NT2/D1 (cell line): ENCODE results near the gene TRABD2B.

Source experiments
- DNase-seq: peaks from one replicate; pipeline ENCODE4 v3.0.0-alpha.2; 2011; ENCODE audit warnings: low read depth, low spot score
- H3K27me3 ChIP-seq: 2 replicates; pipeline ENCODE4 v1.6.0; 2011; ENCODE audit warnings: mild to moderate bottlenecking; ENCODE audit not compliant: insufficient read length, insufficient read depth
- H3K36me3 ChIP-seq: 2 replicates; pipeline ENCODE4 v1.6.1; 2011; ENCODE audit warnings: mild to moderate bottlenecking, low read length, mixed read lengths; ENCODE audit not compliant: insufficient read depth, insufficient read length
- H3K4me1 ChIP-seq: 2 replicates; pipeline ENCODE4 v1.5.1; 2011; ENCODE audit not compliant: insufficient read depth, insufficient read length
- H3K4me3 ChIP-seq: 2 replicates; pipeline ENCODE4 v1.5.1; 2011; ENCODE audit warnings: low read depth; ENCODE audit not compliant: insufficient read length
- H3K9ac ChIP-seq: 2 replicates; pipeline ENCODE4 v1.6.0; 2011; ENCODE audit warnings: low read depth; ENCODE audit not compliant: insufficient read length
- H3K9me3 ChIP-seq: 2 replicates; pipeline ENCODE4 v1.5.1; 2011; ENCODE audit warnings: mild to moderate bottlenecking, low read length; ENCODE audit not compliant: insufficient read depth
- SUZ12 ChIP-seq: IDR thresholded peaks from 2 replicates; pipeline ENCODE4 v1.6.1; 2011; ENCODE audit not compliant: insufficient read length, insufficient read depth; ENCODE audit errors: extremely low read depth
- YY1 ChIP-seq: IDR thresholded peaks from 2 replicates; pipeline ENCODE4 v1.6.1; 2011; ENCODE audit not compliant: insufficient read length, insufficient read depth
- ZNF274 ChIP-seq: IDR thresholded peaks from 2 replicates; pipeline ENCODE4 v1.6.1; 2011; ENCODE audit warnings: mild to moderate bottlenecking, low read depth, low read length

Gene TRABD2B

GRCh38 chr1:47935856-47936255, 61.3 kb downstream of the TRABD2B start:
- DNase-seq = no peak
- TF ChIP-seq YY1 (no peak), ZNF274 (no peak), SUZ12 (no peak)
- no peaks in the 10 kb centered on the region for H3K27me3 ChIP-seq
- H3K9me3 ChIP-seq = no peaks in the 10 kb centered on the region
- no peak overlapping the region for H3K9ac ChIP-seq
- no peak overlapping the region for H3K4me3 ChIP-seq
- H3K36me3 ChIP-seq = no peaks in the 10 kb centered on the region
- peaks cover 15% of the 10 kb centered on the region for H3K4me1 ChIP-seq

GRCh38 chr1:47935163-47935562, 62.0 kb downstream of the TRABD2B start:
- no peak overlapping the region for H3K4me3 ChIP-seq
- H3K9me3 ChIP-seq = no peaks in the 10 kb centered on the region
- no peaks in the 10 kb centered on the region for H3K27me3 ChIP-seq
- no peaks in the 10 kb centered on the region for H3K36me3 ChIP-seq
- no peak overlapping the region for H3K9ac ChIP-seq
- peaks cover 15% of the 10 kb centered on the region for H3K4me1 ChIP-seq
- DNase-seq = no peak
- TF ChIP-seq ZNF274 = no peak
- no peak for TF ChIP-seq SUZ12
- no peak for TF ChIP-seq YY1

- H3K9me3 ChIP-seq = no peaks in the 10 kb centered on the region
- peaks cover 21% of the 10 kb centered on the region for H3K4me1 ChIP-seq
- no peaks in the 10 kb centered on the region for H3K27me3 ChIP-seq
- H3K9ac ChIP-seq = no peak overlapping the region
- DNase-seq = no peak
- no peaks in the 10 kb centered on the region for H3K36me3 ChIP-seq
- TF ChIP-seq ZNF274 (no peak), SUZ12 (no peak), YY1 (no peak)
- no peak overlapping the region for H3K4me3 ChIP-seq
Observed at GRCh38 chr1:47934243-47934805, 62.9 kb downstream of the TRABD2B start.

- DNase-seq = no peak
- no peak for TF ChIP-seq ZNF274
- Histone ChIP-seq H3K9ac (no peak overlapping the region), H3K4me1 (peaks cover 21% of the 10 kb centered on the region), H3K9me3 (no peaks in the 10 kb centered on the region), H3K27me3 (no peaks in the 10 kb centered on the region), H3K36me3 (no peaks in the 10 kb centered on the region), H3K4me3 (no peak overlapping the region)
Observed at GRCh38 chr1:47932743-47933142, 64.4 kb downstream of the TRABD2B start.

GRCh38 chr1:47931395-47931794, 65.8 kb downstream of the TRABD2B start:
- DNase-seq = no peak
- no peak for TF ChIP-seq SUZ12
- TF ChIP-seq ZNF274 = no peak
- TF ChIP-seq YY1 = no peak

GRCh38 chr1:47930210-47930840, 66.9 kb downstream of the TRABD2B start:
- Histone ChIP-seq H3K9me3 (no peaks in the 10 kb centered on the region), H3K9ac (no peak overlapping the region), H3K4me1 (peaks cover 21% of the 10 kb centered on the region), H3K36me3 (no peaks in the 10 kb centered on the region), H3K27me3 (no peaks in the 10 kb centered on the region), H3K4me3 (no peak overlapping the region)
- no peak for DNase-seq
- no peak for TF ChIP-seq SUZ12
- TF ChIP-seq YY1 = no peak
- TF ChIP-seq ZNF274 = no peak

More at GRCh38 chr1:47931395-47931794, 65.8 kb downstream of the TRABD2B start:
- peaks cover 21% of the 10 kb centered on the region for H3K4me1 ChIP-seq
- H3K36me3 ChIP-seq = no peaks in the 10 kb centered on the region
- no peaks in the 10 kb centered on the region for H3K27me3 ChIP-seq
- H3K9me3 ChIP-seq = no peaks in the 10 kb centered on the region
- no peak overlapping the region for H3K4me3 ChIP-seq
- H3K9ac ChIP-seq = no peak overlapping the region

GRCh38 chr1:47927165-47927564, 70.0 kb downstream of the TRABD2B start:
- H3K9ac ChIP-seq = no peak overlapping the region
- H3K36me3 ChIP-seq = no peaks in the 10 kb centered on the region
- H3K9me3 ChIP-seq = no peaks in the 10 kb centered on the region
- TF ChIP-seq YY1 (no peak), ZNF274 (no peak)
- no peaks in the 10 kb centered on the region for H3K27me3 ChIP-seq
- peaks cover 8% of the 10 kb centered on the region for H3K4me1 ChIP-seq
- no peak overlapping the region for H3K4me3 ChIP-seq
- DNase-seq = no peak
